ENCODE measurements around the gene SYT17. TPM values are rescaled to one million over a fixed set of nuclear protein-coding genes. Genes with fewer than 3 reads are reported as not detected.
"Not testable (repeated sequence)": the region's sequence is repeated elsewhere in the genome, so short reads cannot be mapped to it uniquely, and the experiment has no call there.

SYT17 gene
- total and polyA plus RNA-seq, 2 experiments from 2014 or later = 6.7 to 6.9 TPM

GRCh38 chr16:19186408-19186807 lies 18.4 kb downstream of the SYT17 start:
- TF ChIP-seq EZH2 (IDR thresholded peaks at IDR 0.05; ENCODE audit: borderline replicate concordance) = no peak
- TF ChIP-seq EZH2phosphoT487 (IDR thresholded peaks at IDR 0.05; ENCODE audit: low read depth, severe bottlenecking, unreplicated experiment) = no peak
- no peak for TF ChIP-seq CTCF (IDR thresholded peaks at IDR 0.05; ENCODE audit: poor library complexity)
- Histone ChIP-seq H3K27me3 (no peaks in the 10 kb centered on the region), H3K9me2 (replicated peaks; ENCODE audit: insufficient read depth) (no peaks in the 10 kb centered on the region), H3K27ac (no peak overlapping the region), H3K4me3 (no peak overlapping the region), H3K4me2 (no peak overlapping the region), H3K79me2 (no peaks in the 10 kb centered on the region), H3K4me1 (ENCODE audit: insufficient read depth) (peaks cover 5% of the 10 kb centered on the region), H4K20me1 (ENCODE audit: insufficient read depth, poor library complexity, severe bottlenecking) (no peaks in the 10 kb centered on the region), H3K36me3 (replicated peaks; ENCODE audit: insufficient read depth, low read depth) (no peaks in the 10 kb centered on the region), H2AFZ (no peak overlapping the region), H3K9me3 (ENCODE audit: low read depth) (no peaks in the 10 kb centered on the region)
- 82% methylated on average over 6 of the region's 6 CpGs for WGBS (ENCODE audit: low lambda C conversion rate, missing lambda C conversion rate)
- DNase-seq (ENCODE audit: low spot score) = no peak

DNA sequence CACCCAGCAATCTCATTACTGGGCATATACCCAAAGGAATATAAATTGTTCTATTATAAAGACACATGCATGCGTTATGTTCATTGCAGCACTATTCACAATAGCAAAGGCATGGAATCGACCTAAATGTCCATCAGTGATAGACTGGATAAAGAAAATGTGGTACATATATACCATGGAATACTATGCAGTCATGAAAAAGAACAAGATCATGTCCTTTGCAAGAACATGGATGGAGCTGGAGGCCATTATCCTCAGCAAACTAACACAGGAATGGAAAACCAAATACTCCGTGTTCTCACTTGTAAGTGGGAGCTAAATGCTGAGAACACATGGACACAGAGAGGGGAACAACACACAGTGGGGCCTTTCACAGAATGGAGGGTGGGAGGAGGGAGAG lies 19.9 kb downstream of the SYT17 start:
- not testable (repeated sequence) for H3K9me2 ChIP-seq (replicated peaks; ENCODE audit: insufficient read depth); H2AFZ ChIP-seq; H4K20me1 ChIP-seq (ENCODE audit: insufficient read depth, poor library complexity, severe bottlenecking); DNase-seq (ENCODE audit: low spot score); H3K9me3 ChIP-seq (ENCODE audit: low read depth); H3K4me3 ChIP-seq; H3K27me3 ChIP-seq; H3K79me2 ChIP-seq; H3K4me2 ChIP-seq; H3K36me3 ChIP-seq (replicated peaks; ENCODE audit: insufficient read depth, low read depth); H3K27ac ChIP-seq; H3K4me1 ChIP-seq (ENCODE audit: insufficient read depth)
- 92% methylated on average over 3 of the region's 3 CpGs for WGBS (ENCODE audit: low lambda C conversion rate, missing lambda C conversion rate)

- H3K27ac ChIP-seq = no peak overlapping the region
- no peak for DNase-seq (ENCODE audit: low spot score)
- WGBS (ENCODE audit: low lambda C conversion rate, missing lambda C conversion rate) = 61% methylated on average over 5 of the region's 5 CpGs
These were observed 20.4 kb downstream of the SYT17 start for GRCh38 chr16:19188406-19188805.

DNA sequence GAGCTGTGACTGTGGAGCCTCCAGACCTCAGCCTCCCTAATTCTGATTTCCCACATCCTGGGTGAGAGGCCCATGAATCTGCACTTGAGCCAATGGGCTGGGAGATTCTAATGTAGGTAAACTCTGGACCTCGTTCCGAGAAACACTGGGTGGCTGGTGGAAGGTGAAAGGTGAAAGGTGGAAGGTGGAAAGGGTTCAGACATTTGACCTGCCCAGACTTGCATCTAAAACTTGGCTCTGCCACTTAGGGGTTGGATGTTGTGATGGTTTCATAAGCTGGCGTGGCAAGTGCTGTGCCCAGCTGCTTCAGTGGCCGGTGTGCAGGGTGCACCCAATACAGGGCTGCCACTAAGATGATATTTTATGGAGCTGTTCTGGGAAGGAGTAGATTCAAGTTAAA lies 24.8 kb downstream of the SYT17 start:
- H3K4me1 ChIP-seq (ENCODE audit: insufficient read depth) = no peaks in the 10 kb centered on the region
- no peaks in the 10 kb centered on the region for H3K36me3 ChIP-seq (replicated peaks; ENCODE audit: insufficient read depth, low read depth)
- no peaks in the 10 kb centered on the region for H4K20me1 ChIP-seq (ENCODE audit: insufficient read depth, poor library complexity, severe bottlenecking)
- WGBS (ENCODE audit: low lambda C conversion rate, missing lambda C conversion rate) = 96% methylated on average over 4 of the region's 4 CpGs
- H3K9me3 ChIP-seq (ENCODE audit: low read depth) = no peaks in the 10 kb centered on the region
- no peak overlapping the region for H3K4me2 ChIP-seq
- no peaks in the 10 kb centered on the region for H3K27me3 ChIP-seq
- H3K9me2 ChIP-seq (replicated peaks; ENCODE audit: insufficient read depth) = no peaks in the 10 kb centered on the region
- no peaks in the 10 kb centered on the region for H3K79me2 ChIP-seq
- H2AFZ ChIP-seq = no peak overlapping the region
- H3K4me3 ChIP-seq = no peak overlapping the region
- H3K27ac ChIP-seq = no peak overlapping the region
- no peak for DNase-seq (ENCODE audit: low spot score)
- TF ChIP-seq EZH2phosphoT487 (IDR thresholded peaks at IDR 0.05; ENCODE audit: low read depth, severe bottlenecking, unreplicated experiment) (no peak), EZH2 (IDR thresholded peaks at IDR 0.05; ENCODE audit: borderline replicate concordance) (no peak), CTCF (IDR thresholded peaks at IDR 0.05; ENCODE audit: poor library complexity) (no peak)

More at GRCh38 chr16:19188406-19188805, 20.4 kb downstream of the SYT17 start:
- Histone ChIP-seq H3K9me2 (replicated peaks; ENCODE audit: insufficient read depth) (no peaks in the 10 kb centered on the region), H3K79me2 (no peaks in the 10 kb centered on the region), H3K9me3 (ENCODE audit: low read depth) (no peaks in the 10 kb centered on the region), H3K4me3 (no peak overlapping the region), H3K36me3 (replicated peaks; ENCODE audit: insufficient read depth, low read depth) (no peaks in the 10 kb centered on the region), H3K4me1 (ENCODE audit: insufficient read depth) (peaks cover 5% of the 10 kb centered on the region), H4K20me1 (ENCODE audit: insufficient read depth, poor library complexity, severe bottlenecking) (no peaks in the 10 kb centered on the region), H3K27me3 (no peaks in the 10 kb centered on the region), H2AFZ (no peak overlapping the region), H3K4me2 (no peak overlapping the region)
- no peak for TF ChIP-seq CTCF (IDR thresholded peaks at IDR 0.05; ENCODE audit: poor library complexity)
- no peak for TF ChIP-seq EZH2 (IDR thresholded peaks at IDR 0.05; ENCODE audit: borderline replicate concordance)
- TF ChIP-seq EZH2phosphoT487 (IDR thresholded peaks at IDR 0.05; ENCODE audit: low read depth, severe bottlenecking, unreplicated experiment) = no peak

All from hepatocyte (in vitro differentiated cells).